GM19238 (cell line): Measurements from ENCODE around the gene FOSL1.
"Not testable (repeated sequence)": the region's sequence is repeated elsewhere in the genome, so short reads cannot be mapped to it uniquely, and the experiment has no call there.

Experiments
- DNase-seq: peaks from one replicate; pipeline ENCODE4 v3.0.0; 2011; ENCODE audit warnings: low spot score; ENCODE audit not compliant: insufficient read length

The FOSL1 gene

DNA sequence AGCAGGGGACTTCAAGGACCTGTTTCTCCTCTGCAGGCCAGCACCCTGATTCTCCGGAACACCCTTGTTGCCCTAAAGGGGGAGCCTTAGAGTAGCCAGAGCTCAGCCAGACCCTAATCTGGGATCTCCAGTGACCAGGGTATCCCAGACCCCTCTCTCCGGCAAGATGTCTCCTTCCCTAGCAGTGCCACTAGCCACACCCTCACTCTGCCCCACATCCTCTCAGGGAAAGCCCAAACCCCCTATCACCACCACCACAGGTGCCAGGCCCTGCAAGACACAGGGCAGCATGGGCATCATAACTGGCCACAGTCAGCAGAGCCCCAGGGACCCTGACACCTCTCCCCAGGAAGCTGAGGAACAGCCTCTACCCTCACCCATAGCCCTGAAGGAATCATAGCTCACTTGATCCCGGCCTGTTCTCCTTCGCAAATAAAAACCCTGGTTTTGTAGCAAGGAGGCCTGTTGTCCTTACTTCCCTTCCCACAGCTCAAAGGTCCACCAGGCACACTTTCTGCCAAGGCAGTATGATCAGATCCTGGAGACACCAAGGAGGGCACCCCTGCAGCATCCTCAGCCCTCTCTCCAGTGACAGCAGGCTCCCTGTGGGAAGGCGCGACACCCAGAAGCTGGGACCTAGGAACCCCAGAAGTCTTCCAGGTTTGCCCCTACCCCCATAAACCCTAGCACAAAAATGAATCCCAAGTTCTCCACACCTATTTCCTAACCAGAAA lies 46.8 kb downstream of the FOSL1 start:
- DNase-seq = no peak

DNA sequence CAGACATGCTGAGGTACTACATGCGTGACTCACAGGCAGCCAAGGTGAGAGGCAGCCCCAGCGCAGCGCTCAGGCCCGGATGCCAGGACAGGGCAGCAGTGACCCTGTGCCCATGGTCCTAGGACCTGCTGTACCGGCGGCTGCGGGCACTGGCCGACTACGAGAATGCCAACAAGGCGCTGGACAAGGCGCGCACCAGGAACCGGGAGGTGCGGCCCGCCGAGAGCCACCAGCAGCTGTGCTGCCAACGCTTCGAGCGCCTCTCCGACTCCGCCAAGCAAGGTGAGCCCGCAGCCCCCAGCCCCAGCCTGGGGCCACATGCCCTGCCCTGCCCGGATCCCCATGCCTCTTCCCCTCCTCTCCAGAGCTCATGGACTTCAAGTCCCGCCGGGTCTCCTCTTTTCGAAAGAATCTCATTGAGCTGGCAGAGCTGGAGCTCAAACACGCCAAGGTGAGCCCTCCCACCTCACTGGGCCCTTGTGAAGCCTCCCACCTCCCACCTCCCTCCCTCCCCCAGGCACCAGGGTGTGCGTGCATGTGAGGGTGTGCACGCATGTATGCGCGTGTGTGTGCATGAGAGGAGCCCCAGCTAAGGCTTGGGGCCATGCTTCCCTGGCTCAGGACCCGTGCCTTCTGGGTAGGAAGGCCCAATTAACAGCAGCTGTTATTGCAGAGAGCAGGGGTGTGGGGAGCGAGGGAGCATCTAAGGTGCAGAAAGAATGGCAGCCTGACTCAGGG lies 47.5 kb downstream of the FOSL1 start:
- DNase-seq = no peak

DNA sequence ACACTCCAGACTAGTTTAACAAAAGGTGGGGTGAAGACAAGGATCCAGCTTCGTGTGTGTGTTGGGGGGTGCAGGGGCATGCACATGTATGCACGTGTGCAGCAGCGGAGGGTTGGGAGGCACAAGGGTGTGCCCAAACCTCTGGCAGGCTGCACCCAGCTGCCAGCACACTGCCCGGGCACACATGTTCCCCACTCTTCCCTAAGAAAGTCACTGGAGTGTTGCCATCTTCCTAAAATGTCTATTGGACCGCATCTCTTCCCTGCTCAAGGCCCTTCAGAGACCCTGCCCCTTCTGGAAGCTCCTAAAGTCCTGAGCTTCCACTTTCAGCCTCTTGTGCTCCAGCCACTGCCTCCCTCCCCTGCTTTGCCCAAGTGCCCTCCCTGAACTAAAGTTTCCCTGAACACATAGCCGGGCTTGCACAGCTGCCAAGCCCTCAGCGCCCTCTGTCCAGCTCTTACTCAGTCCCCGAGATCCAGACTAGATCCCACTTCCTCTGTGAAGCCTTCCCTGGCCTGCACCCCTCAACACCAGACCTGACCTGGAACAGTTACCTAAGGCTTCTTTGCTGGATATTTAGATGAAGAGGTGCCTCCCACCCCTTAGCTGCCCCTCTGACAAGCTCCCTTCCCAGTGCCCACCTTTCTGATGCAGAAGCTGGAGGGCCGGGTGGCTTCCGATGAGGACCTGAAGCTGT lies 48.2 kb downstream of the FOSL1 start:
- no peak for DNase-seq

DNA sequence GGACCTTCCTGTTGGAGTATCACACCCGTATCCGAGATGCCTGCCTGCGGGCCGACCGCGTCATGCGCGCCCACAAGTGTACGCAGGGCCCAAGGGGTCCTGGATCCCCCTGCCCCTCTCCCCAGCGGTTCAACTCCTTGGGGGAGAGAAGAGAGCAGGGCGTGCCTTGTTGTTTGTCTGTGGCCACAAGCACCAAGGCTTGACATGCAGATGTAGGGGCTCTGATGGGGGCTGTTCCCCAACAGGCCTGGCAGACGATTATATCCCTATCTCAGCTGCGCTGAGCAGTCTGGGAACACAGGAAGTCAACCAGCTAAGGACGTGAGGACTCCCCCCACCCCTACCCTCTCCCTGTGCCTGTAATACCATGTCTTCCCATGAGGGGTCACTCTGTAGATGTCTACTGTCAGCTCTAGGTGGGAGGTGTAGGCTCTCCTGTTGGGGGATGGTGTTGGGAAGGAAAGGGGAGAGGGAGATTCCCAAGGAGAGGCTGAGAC lies 49.1 kb downstream of the FOSL1 start:
- no peak for DNase-seq

DNA sequence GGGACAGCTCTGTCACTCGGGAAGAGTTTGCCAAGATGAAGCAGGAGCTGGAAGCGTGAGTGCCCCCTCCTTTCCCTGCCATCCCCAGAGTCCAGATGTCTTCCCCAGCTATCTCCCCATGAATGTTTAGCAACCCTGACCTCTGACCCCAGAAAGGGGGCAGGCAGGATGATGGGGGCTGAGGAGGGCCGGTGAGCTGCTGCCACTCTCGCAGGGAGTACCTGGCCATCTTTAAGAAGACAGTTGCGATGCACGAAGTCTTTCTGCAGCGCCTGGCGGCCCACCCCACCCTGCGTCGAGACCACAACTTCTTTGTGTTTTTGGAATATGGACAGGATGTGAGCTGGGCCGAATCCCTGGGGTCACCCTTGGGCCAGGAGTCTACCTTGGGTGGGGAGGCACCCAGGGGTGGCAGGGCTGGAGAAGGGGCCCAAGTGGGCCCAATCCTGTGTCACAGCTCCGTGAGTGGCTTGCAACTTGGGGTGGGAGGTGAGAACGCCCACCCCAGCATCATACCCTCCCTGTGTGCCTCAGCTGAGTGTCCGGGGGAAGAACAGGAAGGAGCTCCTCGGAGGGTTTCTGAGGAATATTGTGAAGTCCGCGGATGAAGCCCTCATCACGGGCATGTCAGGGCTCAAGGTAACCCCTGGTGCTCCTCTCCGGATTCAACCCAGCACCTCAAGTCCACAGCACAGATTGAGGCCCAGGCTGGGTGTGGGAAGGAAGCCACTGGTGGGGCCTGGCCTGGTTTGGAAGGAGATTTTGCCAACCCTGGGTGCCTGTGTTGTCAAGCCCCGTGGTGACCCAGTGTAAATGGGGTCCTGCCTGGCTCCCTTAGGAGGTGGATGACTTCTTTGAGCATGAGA lies 49.7 kb downstream of the FOSL1 start:
- no peak for DNase-seq

DNA sequence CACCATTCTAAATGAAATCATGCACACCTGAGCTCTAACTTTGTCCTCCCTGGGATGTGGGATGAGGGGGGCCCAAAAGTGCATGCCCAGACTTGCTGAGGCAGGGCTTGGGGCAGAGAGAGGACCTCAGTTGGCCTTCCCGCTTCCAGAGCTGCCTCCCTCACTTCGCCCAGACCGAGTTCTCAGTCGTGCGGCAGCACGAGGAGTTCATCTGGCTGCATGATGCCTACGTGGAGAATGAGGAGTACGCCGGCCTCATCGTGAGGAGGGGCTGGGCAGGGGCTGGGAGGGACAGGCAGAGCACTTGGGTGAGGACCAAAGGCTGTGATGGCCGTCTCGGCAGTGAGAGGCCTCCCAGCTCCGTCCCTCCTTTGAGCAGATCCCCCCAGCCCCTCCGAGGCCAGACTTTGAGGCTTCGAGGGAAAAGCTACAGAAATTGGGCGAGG lies 50.4 kb downstream of the FOSL1 start:
- DNase-seq = no peak

DNA sequence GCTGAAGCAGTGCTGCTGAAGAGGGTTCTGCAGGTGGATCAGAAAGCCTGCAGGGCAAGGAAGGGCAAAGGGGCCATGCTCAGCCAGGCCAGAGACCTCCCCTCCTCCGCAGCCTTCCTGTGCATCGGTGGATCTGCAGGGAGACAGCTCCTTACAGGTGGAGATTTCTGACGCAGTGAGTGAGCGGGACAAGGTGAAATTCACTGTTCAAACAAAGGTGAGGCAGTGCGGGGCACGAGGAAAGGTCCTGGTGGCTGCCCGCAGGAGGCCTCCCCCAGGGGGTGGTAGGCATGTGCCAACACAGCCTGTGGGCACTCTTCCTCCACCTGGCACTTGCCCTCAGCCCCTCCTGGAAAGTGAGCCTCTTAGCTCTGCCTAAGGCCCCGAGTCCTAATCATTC lies 50.8 kb downstream of the FOSL1 start:
- DNase-seq = no peak

DNA sequence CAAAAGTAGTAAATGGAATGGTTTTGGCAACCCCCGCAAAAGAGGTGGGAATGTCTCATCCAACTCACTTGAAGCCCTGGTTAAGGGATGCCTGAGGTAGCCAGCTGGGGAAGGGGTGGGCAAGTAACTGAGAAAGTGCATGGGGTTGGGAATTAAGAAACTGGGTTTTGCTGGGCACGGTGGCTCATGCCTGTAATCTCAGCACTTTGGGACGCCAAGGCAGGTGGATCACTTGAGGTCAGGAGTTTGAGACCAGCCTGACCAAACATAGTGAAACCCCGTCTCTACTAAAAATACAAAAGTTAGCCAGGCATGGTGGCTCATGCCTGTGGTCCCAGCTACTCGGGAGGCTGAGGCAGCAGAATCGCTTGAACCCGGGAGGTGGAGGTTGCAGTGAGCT lies 51.5 kb downstream of the FOSL1 start:
- not testable (repeated sequence) for DNase-seq

DNA sequence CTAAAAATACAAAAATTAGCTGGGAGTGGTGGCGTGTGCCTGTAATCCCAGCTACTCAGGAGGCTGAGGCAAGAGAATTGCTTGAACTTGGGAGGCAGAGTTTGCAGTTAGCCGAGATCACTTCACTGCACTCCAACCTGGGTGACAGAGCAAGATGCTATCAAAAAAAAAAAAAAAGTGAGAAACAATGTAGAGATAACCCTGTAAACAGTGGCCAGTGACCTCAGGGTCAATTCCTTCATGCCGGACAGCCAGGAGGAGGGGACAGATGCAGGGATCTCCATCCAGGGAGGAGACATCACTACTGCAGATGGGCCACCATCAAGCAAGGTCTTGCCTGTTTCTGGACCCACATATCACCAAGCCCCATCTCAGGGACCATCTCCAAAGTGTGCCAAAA lies 52.4 kb downstream of the FOSL1 start:
- DNase-seq = no peak

DNA sequence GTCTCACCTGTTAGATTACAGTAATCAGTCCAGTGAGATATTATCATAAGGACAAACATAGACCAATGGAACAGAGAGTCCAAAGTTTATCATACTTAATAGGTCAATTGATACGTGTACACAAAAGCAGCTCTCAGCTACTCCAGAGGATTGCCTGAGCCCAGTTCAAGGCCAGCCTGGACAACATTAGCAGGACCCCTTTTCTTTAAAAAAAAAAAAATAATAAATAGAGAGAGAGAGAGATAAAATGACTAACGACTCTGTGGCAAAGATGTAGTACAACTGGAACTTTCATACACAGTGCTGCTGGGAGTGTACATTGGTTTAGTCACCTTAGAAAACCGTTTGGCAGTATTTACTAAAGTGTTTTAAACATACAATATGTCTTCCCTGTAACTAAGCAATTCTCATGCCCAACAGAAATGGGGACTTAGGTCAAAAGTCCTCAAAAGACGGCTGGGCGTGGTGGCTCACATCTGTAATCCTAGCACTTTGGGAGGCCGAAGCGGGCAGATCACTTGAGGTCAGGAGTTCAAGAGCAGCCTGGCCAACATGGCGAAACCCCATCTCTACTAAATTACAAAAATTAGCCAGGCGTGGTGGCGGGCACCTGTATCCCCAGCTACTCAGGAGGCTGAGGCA lies 55.8 kb downstream of the FOSL1 start:
- DNase-seq = no peak

DNA sequence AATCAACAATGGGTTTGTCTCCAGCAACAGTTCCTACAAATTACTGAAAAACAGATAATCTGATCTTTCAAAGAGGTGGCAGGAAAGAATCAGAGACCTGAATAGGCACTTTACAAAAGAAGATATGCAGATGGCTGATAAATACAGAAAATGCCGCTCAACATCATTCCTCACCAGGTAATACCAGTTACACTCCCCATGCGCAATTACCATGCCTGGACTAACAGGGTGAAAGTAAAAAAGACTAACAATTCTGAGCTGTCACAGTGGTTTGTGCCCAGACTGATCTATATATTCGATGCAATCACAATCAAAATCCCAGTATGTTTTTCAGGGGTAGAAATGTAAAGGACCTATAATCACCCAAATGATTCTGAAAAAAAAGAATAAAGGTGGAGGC lies 56.4 kb downstream of the FOSL1 start:
- DNase-seq = no peak

DNA sequence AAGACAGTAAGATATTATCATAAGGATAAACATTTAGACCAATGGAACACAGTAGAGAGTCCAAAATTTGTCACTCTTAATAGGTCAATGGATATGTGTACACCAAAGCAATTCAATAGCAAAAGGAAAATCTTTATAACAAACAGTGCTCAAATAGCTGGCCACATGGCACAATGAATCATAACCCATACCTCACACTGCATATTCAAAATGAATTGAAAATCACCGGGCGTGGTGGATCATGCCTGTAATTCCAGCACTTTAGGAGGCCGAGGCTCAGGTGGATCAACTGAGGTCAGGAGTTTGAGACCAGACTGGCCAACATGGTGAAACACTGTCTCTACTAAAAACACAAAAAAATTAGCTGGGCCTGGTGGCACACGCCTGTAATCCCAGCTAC lies 58.0 kb downstream of the FOSL1 start:
- DNase-seq = no peak
